Right ventricle myocardium inferior (tissue), 1 donor: ENCODE data around the gene FIZ1. TPM values are rescaled to one million over a fixed set of nuclear protein-coding genes. Genes with fewer than 3 reads are reported as not detected.
A peak's percentile ranks its signal among the peaks of the same experiment; 100 is the strongest.

ENCODE experiments used
- ATAC-seq: fragments of 200-7000 bp; cut with Tn5 transposase; one replicate; pipeline ENCODE4 v1.9.1; 2020; ENCODE audit warnings: mild to moderate bottlenecking, moderate library complexity
- DNase-seq: peaks from one replicate; pipeline ENCODE4 v3.0.0; 2021; ENCODE audit errors: missing footprints
- intact Hi-C: fragments of 100-400 bp; cut with DNase I; formaldehyde crosslinking; loops from one replicate; pipeline ENCODE4 v1.11.0; 2022
- total RNA-seq: library from RNA; stranded (reverse); fragmentation: NEBNext Ultra II Directional; extraction: Animal tissue kit (Norgen Biotek cat#: 25700); gene quantifications from one replicate; pipeline ENCODE4 v1.2.1, GENCODE V29; 2021
- donor health status: DM: no; HTN: yes; CAD: no; lungs with severe emphysema.

The FIZ1 gene
- total RNA-seq, 1 donor from 2014 or later = 14.8 TPM

- intact Hi-C loops = no loop called here
- DNase-seq (no peak), ATAC-seq (no peak)
Measured at GRCh38 chr19:55638864-55639359, 39.6 kb upstream of the FIZ1 start.

- intact Hi-C loops = no loop called here
- no peak for ATAC-seq
- DNase-seq = no peak
Measured at GRCh38 chr19:55637534-55637933, 38.2 kb upstream of the FIZ1 start.

DNA sequence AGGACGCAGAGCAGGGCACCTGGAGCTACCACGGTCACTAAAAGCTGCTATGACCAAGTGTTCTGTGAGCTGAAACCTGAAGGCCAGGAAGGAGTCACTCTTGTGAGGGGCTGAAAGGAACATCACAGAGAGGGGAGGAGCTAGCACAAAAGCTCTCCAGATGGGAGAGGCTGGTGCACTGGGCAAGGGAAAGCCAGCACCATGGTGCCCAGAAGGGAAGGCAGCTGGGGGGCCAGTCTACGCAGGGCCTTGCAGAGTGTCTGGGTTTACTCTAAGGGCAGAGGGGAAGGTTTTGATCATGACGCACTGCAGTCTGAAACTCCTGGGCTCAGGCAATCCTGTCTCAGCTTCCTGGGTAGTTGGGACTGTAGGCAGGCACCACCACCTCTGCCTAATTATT is 37.4 kb upstream of the FIZ1 start:
- ATAC-seq (no peak), DNase-seq (no peak)
- intact Hi-C loops = no loop called here

- intact Hi-C loops = no loop called here
- ATAC-seq (no peak), DNase-seq (no peak)
Measured at GRCh38 chr19:55635856-55636440, 36.6 kb upstream of the FIZ1 start.

- intact Hi-C loops = no loop called here
- ATAC-seq = no peak
Measured at GRCh38 chr19:55635334-55635717, 36.0 kb upstream of the FIZ1 start.

DNA sequence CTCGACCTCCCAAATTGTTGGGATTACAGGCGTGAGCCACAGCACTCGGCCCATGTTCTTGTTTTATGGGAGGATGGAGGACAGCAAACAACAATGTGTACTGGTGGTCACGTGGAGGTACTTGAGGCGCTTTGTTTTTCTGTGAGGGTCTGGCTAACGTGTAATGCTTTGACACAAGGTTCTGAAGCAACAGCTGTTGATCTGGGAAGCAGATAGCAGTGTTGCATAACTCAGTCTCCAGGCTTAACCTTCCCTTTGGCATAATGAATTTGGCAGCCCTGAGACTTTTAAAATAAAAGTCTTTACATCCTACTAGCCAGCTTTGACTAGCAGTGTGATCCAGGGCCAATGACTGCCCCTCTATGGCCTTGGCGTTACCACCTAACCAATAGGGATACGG is 34.5 kb upstream of the FIZ1 start:
- no peak for ATAC-seq
- intact Hi-C loops = loop anchor here (5.0 kb wide), 2 partner anchors 172 to 173 kb away; partner anchors contain the start of genes C19orf85 and ISOC2
- no peak for DNase-seq

More at GRCh38 chr19:55635334-55635717, 36.0 kb upstream of the FIZ1 start:
- DNase-seq = no peak

GRCh38 chr19:55632463-55632834 is 33.1 kb upstream of the FIZ1 start:
- peak; percentile 60 for ATAC-seq
- DNase-seq = no peak
- intact Hi-C loops = loop anchor here (1.0 to 5.0 kb wide), 3 partner anchors 115 to 175 kb away; partner anchors contain the start of genes C19orf85 and ISOC2

GRCh38 chr19:55626350-55626749 is 27.0 kb upstream of the FIZ1 start:
- no peak for DNase-seq
- intact Hi-C loops = loop anchor here (10.0 kb wide), 1 partner anchor 482 kb away; the partner anchor contains the start of gene TNNT1

DNA sequence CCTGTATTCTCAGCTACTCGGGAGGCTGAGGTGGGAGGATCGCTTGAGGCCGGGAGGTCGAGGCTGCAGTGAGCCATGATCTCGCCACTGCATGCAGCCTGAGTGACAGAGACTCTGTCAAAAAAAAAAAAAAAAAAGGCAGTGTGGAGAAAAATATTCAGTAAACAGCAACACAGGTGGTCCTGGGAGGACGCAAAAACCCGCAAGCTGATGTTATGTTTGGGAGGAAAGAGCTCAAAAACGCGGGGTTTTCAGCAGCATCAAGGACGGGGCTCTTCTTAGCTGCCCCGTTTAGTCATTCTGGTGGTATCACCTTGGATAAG is 25.6 kb upstream of the FIZ1 start:
- ATAC-seq (no peak), DNase-seq (no peak)
- intact Hi-C loops = loop anchor here (10.0 kb wide), 1 partner anchor 480 kb away; the partner anchor contains the start of gene TNNT1

More at GRCh38 chr19:55626350-55626749, 27.0 kb upstream of the FIZ1 start:
- ATAC-seq = no peak

DNA sequence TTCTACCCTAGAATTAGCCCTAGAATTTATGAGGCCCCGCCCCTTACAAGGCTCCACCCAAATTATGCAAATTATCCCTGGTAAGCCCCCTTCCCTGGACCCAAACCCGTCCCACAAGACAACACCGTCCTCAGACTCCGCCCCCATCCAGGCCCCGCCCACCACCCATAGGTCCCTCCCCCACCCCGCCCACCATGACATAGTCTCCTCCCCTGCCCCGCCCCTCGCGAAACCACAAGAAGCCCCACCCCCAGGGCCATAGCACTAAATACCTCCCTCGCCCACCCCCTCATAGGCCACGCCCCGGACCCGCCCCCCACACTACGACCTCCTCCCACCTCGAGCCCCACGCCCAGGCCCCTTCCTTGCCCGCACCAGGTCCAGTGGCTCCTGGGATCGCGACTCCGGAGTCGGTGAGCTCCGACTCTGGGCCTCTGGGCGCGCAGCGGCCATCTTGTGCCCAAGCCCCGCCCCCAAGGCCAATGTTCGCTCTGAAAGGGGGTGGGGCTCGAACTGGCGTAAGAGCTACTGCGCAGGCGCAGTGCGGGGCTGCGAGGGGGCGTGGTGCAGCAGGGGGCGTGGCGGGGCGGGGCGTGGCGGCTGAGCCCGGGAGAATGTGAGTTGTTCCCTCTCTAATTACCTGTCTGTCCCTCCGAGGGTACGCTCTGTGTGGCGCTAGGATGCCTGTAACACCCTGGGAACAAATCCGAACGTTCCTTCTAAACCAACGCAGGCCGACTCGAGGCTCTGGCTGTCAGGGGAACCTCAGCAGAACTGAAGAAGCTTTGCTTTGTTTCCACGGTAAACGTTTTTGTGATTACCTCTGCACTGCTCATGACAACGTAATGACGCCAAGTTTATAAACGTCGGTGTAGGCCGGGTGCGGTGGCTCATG is 25.0 kb upstream of the FIZ1 start, which contains the start of gene ZNF784:
TSS of gene ZNF784 (minus strand) at position 458 of the 895 bp plus-strand sequence. CDS start at position 453, 5 bp downstream.
- intact Hi-C loops = loop anchor here (10.0 kb wide), 1 partner anchor 480 kb away; the partner anchor contains the start of gene TNNT1
- peak; percentile 98 for DNase-seq
- peak; percentile 93 for ATAC-seq

GRCh38 chr19:55623561-55623960 is 24.2 kb upstream of the FIZ1 start:
- no peak for ATAC-seq
- intact Hi-C loops = loop anchor here (10.0 kb wide), 1 partner anchor 479 kb away; the partner anchor contains the start of gene TNNT1

GRCh38 chr19:55623130-55623529 is 23.8 kb upstream of the FIZ1 start:
- intact Hi-C loops = loop anchor here (10.0 kb wide), 1 partner anchor 478 kb away; the partner anchor contains the start of gene TNNT1
- DNase-seq (no peak), ATAC-seq (no peak)

More at GRCh38 chr19:55623561-55623960, 24.2 kb upstream of the FIZ1 start:
- no peak for DNase-seq

- intact Hi-C loops = loop anchor here (10.0 kb wide), 1 partner anchor 478 kb away; the partner anchor contains the start of gene TNNT1
- no peak for DNase-seq
Measured at GRCh38 chr19:55622242-55622969, 23.1 kb upstream of the FIZ1 start.

DNA sequence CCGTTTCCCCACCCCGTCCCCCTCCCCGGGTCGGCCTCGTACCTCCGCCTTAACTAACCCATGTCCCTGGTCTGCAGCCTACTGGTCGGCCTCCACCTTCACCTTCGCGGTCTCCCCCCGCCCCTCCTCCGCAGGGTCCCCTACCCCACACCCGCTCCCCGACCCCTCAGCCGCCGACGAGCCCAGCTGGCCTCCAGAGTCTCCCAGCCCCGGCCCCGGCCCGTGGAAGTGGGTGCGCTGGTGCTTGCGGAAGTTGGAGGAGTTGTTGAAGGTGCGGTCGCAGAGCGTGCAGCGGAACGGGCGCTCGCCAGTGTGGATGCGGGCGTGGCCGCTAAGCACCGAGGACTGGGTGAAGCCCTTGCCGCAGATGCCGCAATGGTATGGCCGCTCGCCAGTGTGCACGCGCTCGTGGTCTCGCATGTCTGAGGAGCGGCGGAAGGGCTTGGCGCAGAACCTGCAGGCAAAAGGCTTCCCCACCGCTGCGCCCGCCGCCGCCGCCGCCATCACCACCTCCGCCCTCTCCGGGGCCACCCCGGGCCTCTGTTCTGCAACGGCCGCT is 22.4 kb upstream of the FIZ1 start:
- ATAC-seq = no peak
- no peak for DNase-seq
- intact Hi-C loops = loop anchor here (10.0 kb wide), 1 partner anchor 477 kb away; the partner anchor contains the start of gene TNNT1

More at GRCh38 chr19:55622242-55622969, 23.1 kb upstream of the FIZ1 start:
- ATAC-seq = no peak

DNA sequence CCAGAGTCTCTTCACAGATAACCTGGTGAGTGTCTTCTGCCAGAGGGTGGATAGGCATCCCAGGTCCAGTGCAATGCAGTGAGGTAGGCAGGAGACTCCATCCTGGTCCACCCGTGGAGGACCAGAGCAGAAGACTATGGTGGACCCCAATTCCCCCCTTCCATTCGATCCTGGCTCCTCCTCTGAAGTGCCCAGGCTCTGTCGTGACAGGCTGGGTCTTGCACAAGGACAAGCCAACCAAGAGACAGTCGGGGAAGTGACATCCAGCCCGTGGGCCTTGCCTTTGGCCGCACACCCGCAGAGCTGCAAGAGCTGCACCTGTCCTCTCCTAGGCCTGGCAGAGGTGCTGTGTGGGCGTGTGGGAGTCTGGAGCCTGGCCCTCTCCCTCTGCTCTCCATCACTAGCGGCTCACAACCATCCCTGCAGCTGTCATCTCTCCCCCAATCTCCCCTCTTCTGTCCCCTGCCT is 21.9 kb upstream of the FIZ1 start:
- intact Hi-C loops = loop anchor here (10.0 kb wide), 1 partner anchor 476 kb away; the partner anchor contains the start of gene TNNT1
- ATAC-seq = no peak
- DNase-seq = no peak

DNA sequence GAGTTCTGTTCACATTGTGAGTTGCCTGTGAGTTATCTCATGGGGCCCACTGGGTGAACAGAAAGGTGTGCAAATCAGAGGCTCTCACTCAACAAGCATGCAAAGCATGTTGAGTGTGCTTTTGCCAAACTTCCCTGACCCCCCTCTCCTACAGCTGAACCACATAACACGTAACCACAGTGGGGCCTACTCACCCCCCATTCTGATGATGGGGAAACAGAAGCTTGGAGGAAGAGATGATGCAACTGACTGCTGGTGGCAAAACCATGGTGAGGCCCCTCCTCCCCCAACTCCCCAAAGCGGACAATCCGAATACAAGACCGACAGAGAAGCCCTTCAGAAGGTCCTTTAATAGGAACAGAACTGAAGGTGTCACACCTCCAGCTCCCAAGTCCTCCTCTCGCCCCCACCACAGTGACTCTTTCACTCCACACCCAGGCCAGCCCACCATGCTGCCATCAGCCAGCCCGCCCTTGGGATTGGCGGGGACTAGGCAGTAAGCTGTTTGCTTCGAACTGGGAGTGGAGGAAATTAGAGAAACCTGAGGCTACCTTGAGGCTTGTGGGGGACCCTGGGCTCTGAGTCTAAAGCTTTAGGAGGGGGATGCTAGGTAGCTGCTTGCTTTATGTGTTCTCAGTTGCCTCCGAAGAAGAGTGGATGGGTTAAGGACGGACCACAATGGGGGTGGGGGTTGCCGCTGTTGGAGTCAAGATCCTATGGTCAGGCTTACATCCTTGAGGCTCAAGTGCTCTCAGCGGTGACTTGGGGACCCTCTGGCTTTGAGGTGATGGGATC is 21.3 kb upstream of the FIZ1 start:
- intact Hi-C loops = loop anchor here (10.0 kb wide), 1 partner anchor 476 kb away; the partner anchor contains the start of gene TNNT1
- ATAC-seq (no peak), DNase-seq (no peak)

DNA sequence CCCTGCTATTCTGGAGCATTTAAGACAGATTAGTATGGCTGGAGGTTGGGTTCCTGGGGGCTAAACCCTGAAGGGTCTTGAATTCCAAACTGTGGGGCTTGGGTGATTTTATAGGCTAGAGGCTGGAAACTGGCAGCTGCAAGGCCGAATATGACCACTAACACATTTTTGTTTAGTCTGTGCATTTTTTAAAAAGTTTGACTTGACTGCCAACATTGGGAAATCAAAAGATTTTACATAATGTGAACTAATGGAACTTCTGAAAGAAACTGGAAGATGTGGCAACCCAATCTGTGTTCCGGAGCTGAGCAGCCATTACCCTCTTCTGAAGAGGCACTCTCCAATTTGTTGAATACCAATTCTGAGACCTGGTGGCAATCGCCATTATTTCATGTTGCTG is 20.0 kb upstream of the FIZ1 start:
- intact Hi-C loops = no loop called here
- ATAC-seq (no peak), DNase-seq (no peak)
